Measurements from ENCODE around the gene CARD10. TPM values are rescaled to one million over a fixed set of nuclear protein-coding genes. Genes with fewer than 3 reads are reported as not detected.
A peak's percentile ranks its signal among the peaks of the same experiment; 100 is the strongest.

Gene CARD10
- total and polyA plus RNA-seq, 2 of the 8 experiments (the other 6 are each of a cell fraction or from before 2014, with no cell fraction given), result 13.5 to 14.4 TPM

GRCh38 chr22:37476389-37477329, 42.6 kb downstream of the CARD10 start:
- Histone ChIP-seq H3K79me1 (ENCODE audit: low read depth, low read length) (no peaks in the 10 kb centered on the region), H3K4me1 (replicated peaks in 1 of 4; ENCODE audit: control insufficient read depth in 3 of 4, insufficient read depth in 4 of 4, low read length in 3 of 4) (no peaks in the 10 kb centered on the region; a peak in 2 of 7 replicates), H3K18ac (ENCODE audit: extremely low read depth, low read length) (no peak overlapping the region), H2BK20ac (ENCODE audit: low read length) (no peak overlapping the region), H3K4ac (replicated peaks; ENCODE audit: insufficient read length, low read depth, low read length) (no peak overlapping the region), H2BK15ac (ENCODE audit: low read length) (no peak overlapping the region), H2BK120ac (replicated peaks; ENCODE audit: low read depth, low read length) (no peak overlapping the region), H3K27ac (ENCODE audit: low read depth, low read length) (no peak overlapping the region), H3K56ac (replicated peaks; ENCODE audit: insufficient read length, low read depth, low read length) (no peak overlapping the region), H2BK12ac (ENCODE audit: low read depth, low read length) (no peak overlapping the region), H3K23ac (ENCODE audit: insufficient read length) (no peak overlapping the region), H3K14ac (ENCODE audit: insufficient read length) (no peak overlapping the region), H3K9ac (replicated peaks in 1 of 4; ENCODE audit: extremely low read depth in 1 of 4, low read depth in 3 of 4, low read length in 3 of 4) (no peak overlapping the region), H2AFZ (ENCODE audit: low read length) (no peak overlapping the region), H4K20me1 (replicated peaks in 1 of 2; ENCODE audit: control insufficient read depth in 1 of 2, insufficient read depth in 2 of 2, low read length in 2 of 2) (peaks cover 1 to 2% of the 10 kb centered on the region in 2 experiments), H4K5ac (ENCODE audit: insufficient read length, low read depth, low read length) (no peak overlapping the region), H3K4me2 (ENCODE audit: insufficient read depth in 1 of 2, low read depth in 2 of 2, low read length in 2 of 2) (no peak overlapping the region), H3K79me2 (ENCODE audit: control insufficient read depth in 1 of 2, insufficient read depth in 2 of 2, low read length in 2 of 2) (no peaks in the 10 kb centered on the region), H3K9me3 (ENCODE audit: insufficient read depth in 2 of 2, low read depth in 1 of 2, low read length in 1 of 2) (no peaks in the 10 kb centered on the region), H3K36me3 (ENCODE audit: control insufficient read depth in 2 of 4, insufficient read depth in 4 of 4, low read length in 3 of 4) (no peaks in the 10 kb centered on the region), H3K27me3 (replicated peaks in 1 of 4; ENCODE audit: control insufficient read depth in 3 of 4, extremely low read depth in 1 of 4, insufficient read depth in 3 of 4, low read length in 3 of 4) (no peaks in the 10 kb centered on the region), H2AK5ac (ENCODE audit: low read depth, low read length) (no peak overlapping the region), H3K4me3 (ENCODE audit: extremely low read depth in 1 of 4, insufficient read depth in 2 of 4, low read depth in 3 of 4, low read length in 4 of 4) (no peak overlapping the region), H3K23me2 (ENCODE audit: low read depth, low read length) (peaks cover 2% of the 10 kb centered on the region; the same call in 1 of the 2 replicates), H4K8ac (ENCODE audit: extremely low read depth, insufficient read depth, low read length) (no peak overlapping the region; the same call in 1 of the 2 replicates), H4K91ac (replicated peaks; ENCODE audit: insufficient read length, low read length) (no peak overlapping the region), H2BK5ac (ENCODE audit: low read depth, low read length) (no peak overlapping the region)
- DNase-seq (ENCODE audit: low read depth in 1 of 2, low spot score in 2 of 2) (no peak), FAIRE-seq (no peak)
- POLR2A ChIA-PET (ENCODE audit: partially characterized antibody), result interaction anchor here (0.6 to 1.2 kb wide), 2 partner anchors 8 to 14 kb away, joined by 3 read pairs; no protein-coding TSS in a partner anchor
- 82% methylated on average over 10 of the region's 14 CpGs; no CpG with 5 or more reads in 1 of the 2 experiments for WGBS, 2 experiments (ENCODE audit: extremely low coverage in 1 of 2, insufficient coverage in 1 of 2, insufficient read length in 1 of 2, insufficient replicate concordance in 2 of 2, low coverage in 1 of 2, low lambda C conversion rate in 2 of 2, missing lambda C conversion rate in 1 of 2)
- CTCF ChIA-PET (ENCODE audit: partially characterized antibody), result interaction anchor here (0.7 to 14.2 kb wide), 6 partner anchors 10 to 216 kb away, joined by 3 to 312 read pairs (median 4); partner anchors contain the start of gene MFNG
- TF ChIP-seq KDM1A (IDR thresholded peaks at IDR 0.05; ENCODE audit: borderline replicate concordance, low read length), result 0 out of 2 replicates have a peak, but pooled peaks have one; percentile 34
- no peak for TF ChIP-seq TAF1 (IDR thresholded peaks at IDR 0.05; ENCODE audit: low read depth, low read length)
- TF ChIP-seq E2F6 (IDR thresholded peaks at IDR 0.05), result peak; percentile 60
- TF ChIP-seq ASH2L (IDR thresholded peaks at IDR 0.05; ENCODE audit: low read length), result no peak
- no peak for TF ChIP-seq CREB1 (IDR thresholded peaks at IDR 0.05)
